NCI-H187 treated with DMSO at 0.1 percent for 48 hours (cell line): Measurements from ENCODE around the gene PABPN1L.

ENCODE experiments used
- DNase-seq: peaks from one replicate; lab custom pipeline; 2025; lab: John Stamatoyannopoulos, UW

The PABPN1L gene

DNA sequence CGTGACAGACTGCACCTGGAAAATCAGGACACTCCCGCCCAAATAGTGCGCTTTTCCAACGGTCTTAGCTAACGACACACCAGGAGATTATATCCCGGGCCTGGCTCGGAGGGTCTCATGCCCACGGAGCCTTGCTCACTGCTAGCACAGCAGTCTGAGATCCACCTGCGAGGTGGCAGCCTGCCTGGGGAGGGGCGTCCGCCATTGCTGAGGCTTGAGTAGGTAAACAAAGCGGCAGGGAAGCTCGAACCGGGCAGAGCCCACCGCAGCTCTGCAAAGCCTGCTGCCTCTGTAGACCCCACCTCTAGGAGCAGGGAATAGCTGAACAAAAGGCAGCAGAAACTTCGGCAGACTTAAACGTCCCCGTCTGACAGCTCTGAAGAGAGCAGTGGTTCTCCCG, 14.8 kb downstream of the PABPN1L start:
- DNase-seq: no peak

DNA sequence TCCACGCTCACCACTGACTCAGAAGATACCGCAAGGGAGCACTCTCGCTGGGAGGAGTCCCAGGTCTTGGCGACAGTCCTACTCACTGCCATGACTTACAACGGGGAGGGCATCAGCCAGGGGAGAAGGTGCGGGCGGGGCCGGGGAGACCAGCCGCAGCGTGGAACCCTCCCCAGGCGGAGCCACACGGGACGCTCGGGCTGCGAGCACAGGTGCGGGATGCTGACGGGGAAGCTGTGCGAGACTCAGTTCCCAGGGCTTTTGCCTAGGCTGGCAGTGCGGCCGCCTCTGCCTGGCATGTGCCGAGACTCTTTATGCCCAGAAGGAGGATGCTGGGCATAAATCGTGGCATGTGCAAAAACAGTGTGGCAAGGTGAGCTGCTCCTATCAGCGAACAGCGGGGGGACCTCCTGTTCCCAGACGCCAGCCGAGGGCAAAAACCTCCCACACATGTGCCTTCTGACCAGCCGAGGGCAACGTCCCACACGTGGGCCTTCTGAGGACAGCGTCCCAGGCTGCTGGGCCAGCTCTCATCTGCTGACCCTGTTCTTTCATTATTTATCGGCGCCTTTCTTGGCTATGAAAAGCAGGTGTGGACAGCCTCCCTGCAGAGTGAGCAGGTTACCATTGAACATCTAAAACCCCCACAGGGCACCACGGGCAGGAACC, 15.8 kb downstream of the PABPN1L start:
- no peak for DNase-seq

DNA sequence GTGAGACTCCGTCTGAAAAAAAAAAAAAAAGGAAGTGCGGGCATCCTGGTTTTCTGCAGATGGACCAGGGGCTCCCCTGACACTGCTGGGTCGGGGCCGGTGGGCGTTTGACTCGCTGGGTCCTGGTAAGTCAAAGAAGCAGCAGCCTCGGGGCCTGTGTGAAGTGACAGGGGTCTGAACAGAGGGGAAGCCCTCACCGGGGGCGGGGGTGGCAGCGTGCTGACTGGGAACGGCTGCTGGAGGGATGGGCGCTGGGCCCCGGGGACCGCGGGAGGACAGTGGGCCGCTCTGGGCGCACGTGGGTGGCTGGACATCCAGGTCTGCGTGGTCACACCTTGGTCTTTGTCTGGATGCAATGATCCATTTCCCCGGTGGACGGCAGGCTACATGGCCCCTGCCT, 17.9 kb downstream of the PABPN1L start:
- no peak for DNase-seq

DNA sequence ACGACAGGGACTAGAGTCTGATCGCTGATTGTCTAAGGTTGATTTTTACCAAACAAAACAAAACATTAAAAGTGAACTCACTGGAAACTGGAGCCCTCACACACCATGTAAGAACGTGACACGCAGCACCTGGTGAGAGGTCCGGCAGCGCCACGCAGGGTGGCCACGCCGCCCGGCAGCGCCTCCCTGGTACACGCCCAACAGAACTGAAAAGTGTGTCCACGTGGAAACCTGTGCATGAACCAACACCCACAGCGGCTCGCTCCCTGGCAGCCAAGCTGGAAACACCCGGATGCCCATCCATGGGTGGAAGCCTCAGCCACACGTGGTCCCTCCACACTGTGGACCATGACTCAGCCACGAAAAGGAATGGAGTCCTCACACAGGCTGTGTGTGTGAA, 18.8 kb downstream of the PABPN1L start:
- DNase-seq: no peak

DNA sequence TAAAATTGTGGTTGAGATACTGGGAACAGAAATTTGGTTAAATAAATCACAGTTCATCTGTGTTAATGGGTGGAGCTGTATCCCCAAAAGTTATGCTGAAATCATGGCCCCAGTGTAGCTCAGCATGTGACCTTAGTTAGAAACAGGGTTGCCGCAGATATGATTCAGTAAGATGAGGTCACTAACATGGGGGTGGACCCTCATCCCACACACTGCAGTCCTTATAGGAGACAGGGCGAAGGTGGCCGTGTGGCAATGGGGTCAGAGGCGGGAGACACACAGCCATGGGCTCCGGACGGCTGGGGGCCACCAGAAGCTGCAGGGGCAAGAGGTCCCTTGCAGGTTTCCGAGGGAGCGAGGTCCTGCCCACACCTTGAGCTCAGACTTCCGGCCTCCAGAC, 20.4 kb downstream of the PABPN1L start:
- DNase-seq: no peak

DNA sequence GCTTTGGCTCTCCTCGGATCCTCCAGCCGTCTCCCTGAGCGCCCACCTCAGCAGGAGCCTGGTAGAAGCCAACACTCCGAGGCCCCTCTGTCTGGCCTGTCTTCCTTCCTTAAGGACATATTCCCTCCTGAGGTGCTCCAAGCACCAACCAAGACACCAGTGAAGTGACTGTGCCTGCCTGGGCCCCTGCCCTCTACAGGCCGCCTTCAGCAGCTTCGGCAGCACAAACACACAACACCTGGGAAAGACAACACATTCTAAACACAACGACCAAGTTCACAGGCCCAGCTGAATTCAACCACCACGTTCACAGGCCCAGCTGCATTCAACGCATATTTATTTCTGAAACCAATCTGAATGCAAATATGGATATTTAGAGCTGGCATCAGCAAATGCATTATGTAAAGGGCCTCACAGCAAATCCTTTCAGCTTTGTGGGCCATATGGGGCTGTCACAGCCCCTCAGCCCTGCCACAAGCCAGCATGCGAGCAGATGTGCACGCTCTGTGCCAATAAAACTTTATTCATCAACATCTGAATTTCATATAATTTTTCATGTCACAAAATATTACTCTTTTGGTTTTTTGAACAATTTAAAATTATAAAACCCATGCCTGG, 21.9 kb downstream of the PABPN1L start:
- DNase-seq: no peak

DNA sequence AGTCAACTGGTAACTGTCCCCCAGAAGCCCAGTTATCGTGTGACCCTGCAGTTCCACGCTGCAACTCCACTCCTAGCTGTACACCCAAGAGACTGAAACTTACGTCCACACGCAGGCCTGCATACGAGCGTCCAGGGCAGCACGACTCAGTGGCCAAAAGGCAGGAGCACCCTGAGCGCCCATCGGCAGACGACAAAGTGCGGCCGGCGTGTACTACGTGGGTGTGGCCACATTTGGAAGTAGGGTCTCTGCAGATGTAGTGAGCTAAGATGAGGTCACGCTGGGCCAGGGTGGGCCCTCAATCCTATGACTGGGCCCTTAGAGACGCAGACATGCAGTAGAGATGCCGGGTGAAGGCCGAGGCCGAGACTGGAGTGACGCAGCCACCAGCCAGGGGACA, 23.2 kb downstream of the PABPN1L start:
- DNase-seq: no peak

DNA sequence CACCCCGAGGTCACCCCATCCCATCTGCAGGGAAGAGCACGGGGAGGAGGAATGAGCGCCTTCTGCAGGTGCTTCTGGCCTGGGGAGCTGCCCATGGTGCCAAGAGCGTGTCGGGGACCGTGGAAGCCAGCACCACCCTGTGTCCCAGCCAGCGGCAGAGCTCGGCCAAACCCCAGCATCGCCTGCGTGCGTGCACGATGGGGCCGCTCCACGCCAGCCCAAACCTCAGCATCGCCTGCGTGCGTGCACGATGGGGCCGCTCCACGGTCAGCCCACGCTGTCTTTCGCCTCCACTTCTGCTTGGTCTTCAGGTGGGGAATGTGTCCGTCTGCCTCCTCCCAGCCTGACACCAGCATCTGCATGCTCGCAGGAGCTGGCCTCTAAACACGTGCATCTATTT, 23.7 kb downstream of the PABPN1L start:
- no peak for DNase-seq

DNA sequence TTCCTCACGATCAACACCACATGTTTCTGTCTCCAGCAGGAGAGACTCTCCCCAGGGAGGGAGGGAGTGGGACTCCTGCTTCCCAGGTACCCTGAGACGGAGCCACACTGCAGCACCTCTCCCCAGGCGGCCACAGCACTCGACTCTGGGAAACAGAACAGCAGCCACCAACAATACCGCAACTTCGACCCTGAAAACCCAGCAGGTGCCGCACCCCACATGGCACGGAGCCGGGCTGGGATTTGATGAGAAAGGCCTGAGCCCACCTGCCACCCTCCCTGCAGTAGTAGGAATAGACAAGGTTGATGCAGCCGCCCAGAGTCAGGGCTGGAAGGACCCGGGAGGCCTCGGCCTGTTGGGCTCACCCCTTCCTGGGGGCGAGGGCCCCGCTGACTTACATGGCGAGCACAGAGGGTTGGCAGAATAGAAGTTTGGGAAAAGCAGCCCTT, 24.1 kb downstream of the PABPN1L start:
- DNase-seq: no peak

DNA sequence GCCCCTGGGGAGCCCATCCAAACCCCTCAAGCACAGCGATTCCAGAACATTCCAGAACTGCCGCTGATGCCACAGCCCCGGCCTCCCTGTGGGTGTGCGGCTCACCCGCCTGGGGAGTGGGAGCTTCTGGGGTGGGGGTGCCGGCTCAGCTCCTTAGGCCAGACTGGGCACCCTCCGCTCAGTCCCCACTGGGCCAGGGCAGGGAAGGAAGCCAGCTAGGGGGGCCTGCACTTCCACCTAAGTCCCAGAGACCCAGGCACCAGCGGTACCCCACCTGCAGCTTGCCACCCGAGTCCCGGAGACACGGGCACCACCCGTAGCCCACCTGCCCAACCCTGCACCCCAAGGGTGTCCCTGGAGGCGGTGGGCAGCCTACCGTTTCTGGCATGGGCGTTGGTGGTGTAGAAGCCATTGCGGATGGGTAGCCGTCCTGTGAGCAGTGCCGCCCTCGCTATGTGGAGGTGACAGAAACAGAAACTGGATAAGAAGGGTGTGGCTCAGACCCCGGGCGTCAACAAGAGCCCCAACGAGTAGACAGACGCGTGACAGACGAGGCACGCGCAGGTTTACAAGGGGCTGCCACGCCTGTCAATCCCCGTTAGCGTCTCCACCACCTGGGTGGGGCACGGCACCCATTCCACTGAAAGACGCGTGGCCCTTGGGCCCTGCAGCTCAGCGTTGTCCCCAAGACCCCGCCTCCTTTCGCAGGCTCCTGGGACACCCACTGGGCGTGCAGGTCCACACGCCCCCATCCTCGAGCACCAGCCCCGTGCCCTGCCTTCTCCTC, 24.7 kb downstream of the PABPN1L start:
- DNase-seq: no peak

DNA sequence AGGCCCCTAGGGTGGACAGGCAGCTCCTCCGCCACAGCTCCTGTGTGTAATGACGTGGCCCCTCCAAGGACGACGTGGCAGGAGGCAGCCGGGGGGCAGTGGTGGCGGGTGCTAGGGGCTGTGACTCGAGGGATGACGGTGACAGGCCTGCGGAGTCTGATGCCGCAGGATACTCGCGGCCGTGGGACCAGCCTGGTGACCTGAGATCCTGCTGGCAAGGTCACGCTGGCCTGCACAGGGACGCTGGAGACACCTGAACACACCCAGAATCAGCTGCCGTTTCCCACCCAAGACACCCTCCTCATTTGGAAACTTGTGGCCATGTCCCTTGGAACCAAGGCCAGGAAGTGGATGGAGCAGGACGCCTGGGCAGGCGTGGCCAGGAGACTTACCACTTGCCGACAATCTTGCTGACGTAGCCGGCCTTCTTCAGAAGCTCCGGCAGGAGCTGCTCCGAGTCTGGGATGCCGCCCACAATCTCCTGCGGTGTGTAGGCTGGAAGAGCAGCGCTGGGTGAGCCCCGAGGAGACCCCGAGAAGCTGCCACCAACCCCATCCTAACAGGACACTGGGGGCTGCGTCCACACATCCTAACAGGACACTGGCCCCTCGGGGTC, 25.8 kb downstream of the PABPN1L start:
- no peak for DNase-seq

DNA sequence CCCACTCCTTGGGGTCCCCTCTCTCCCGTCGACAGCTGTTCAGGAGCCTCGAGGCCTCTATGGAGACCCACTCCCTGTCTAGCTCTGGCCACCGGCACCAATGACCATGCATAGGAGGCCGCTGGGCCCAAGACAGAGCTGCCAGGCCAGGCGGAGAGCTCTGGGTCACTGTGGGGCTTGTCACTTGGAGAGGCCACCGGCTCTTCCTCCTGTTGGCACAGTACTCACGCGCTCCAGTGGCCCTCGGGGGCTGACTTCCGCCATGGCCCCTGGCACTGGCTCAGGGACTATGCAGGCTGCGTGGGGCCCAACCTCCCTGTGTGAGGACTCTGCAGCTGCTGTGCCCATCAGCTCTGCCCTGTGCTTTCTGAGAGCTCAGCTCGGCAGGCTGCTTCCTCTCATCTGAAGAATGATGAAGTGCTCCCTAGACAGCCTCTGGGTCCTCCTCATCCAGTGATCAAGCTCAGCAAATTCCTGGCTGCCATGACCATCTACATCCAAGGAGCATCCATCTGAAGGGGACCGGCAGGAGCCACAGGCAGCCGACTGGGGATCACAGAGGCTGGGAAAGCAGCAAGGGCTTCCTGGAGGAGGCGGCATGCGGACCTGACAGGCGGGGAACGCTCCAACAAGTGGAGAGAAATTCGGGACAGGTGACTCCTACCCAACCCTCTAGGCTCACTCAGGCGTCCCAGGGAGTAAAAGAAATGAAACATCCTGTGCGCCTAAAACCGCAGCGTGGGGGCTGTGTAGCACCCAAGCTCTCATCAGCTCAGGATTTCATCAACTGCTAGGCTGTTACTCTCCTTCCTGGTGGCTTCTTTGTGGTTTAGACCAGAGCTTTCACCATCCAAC, 26.5 kb downstream of the PABPN1L start:
- DNase-seq: no peak

DNA sequence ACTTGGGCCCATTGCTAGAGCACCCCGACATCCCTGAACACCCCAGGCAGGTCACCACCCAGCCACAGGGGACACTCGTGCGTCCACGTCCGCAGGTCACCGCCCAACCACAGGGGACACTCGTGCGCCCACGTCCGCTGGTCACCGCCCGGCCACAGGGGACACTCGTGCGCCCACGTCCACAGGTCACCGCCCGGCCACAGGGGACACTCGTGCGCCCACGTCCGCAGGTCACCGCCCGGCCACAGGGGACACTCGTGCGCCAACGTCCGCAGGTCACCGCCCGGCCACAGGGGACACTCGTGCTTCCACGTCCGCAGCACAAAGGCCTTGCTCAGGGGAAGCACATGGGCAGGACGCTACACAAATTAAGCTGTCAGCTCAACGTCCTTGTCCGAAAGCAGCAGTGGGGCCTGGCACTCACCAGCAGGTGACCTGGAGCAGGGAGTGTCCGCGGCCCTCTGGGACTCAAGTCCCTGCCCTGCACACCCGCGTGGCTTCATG, 27.4 kb downstream of the PABPN1L start:
- no peak for DNase-seq

DNA sequence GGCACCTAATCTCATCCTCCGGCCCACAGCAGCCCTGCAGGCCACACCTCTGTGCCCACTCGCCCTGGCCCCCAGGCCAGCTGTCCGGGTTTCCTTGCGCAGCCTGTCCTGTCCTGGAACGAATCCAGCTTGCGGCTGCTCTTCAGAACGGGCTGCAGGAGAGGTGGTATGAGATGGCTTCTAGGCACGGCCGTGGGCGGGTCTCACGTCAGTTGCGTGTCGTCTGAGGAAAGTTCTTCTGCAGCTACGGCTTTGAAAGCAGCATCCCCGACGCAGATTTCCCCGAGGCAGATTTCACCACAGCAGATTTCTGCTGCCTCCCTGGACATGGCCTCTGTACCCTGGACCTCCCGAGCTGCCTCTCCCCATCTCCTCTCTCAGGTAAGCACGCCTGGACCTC, 27.9 kb downstream of the PABPN1L start:
- DNase-seq: no peak

DNA sequence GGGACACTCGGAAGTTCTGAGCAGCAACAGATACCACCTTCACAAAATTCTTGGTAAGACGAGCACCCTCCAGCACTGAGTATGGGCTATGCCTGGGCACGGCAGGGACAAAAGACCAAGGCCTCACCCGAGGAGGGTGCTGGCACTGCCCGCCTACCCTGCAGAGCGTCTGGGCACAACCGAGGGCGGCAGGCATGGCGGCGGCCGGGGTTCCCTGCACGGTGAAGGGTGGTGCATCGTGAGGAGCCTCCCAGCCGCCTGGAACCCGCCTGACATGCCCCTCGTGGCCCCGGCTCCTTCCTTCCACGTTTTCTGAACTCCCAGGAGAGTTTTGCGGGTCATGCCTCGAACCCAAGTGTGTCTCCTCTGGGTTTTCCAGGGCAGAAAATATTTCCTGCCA, 28.7 kb downstream of the PABPN1L start:
- DNase-seq: no peak

DNA sequence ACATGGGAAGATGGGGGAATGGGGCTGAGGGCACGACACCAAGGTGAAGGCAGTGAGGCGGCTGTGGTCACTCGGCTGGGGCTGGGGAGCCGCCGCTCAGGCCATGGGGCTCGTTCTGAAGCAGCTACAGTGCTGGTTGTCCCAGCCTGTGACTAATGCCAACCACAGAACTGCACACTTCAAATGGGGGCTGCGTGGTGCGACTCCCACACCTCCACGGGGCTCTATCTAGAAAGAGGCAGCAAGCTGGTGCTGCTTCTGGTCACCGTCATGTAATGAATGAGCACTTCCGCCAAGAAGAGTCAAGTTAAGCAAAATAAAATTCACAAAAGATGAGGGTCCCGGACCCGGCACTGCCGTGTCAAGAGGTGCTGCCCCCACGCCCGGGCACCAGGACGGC, 29.7 kb downstream of the PABPN1L start:
- no peak for DNase-seq

DNA sequence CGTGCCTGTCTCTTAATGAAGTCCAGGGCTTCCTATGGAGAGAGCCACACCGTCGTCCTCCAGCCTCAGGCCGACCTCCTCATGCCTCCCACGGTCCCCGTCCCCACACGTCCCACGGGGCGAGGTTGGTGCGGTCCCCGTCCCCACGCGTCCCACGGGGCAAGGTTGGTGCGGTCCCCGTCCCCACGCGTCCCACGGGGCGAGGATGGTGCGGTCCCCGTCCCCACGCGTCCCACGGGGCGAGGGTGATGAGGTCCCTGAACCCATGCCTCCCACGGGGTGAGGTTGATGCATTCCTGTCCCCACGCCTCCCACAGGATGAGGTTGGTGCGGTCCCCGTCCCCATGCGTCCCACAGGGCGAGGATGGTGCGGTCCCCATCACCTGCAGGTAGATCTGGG, 30.6 kb downstream of the PABPN1L start:
- DNase-seq: no peak

DNA sequence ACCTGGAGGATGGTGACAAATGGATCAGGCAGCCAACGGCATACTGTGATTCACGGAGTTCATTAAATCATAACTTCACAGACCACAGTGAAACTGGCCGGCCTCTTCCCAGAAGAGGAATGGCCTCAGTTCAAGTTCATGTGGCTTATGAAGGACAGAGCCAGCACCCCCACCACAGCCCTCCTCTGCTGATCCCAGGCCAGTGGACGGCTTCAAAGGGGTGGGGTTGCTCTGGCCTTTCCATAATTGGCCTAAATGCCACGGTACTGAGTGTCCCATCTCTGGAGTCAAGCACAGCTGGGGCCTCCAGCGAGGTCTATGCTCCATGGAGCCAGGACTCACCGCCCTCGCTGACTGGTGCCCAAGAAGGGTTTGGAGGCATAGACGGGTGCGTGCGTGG, 31.1 kb downstream of the PABPN1L start:
- no peak for DNase-seq

DNA sequence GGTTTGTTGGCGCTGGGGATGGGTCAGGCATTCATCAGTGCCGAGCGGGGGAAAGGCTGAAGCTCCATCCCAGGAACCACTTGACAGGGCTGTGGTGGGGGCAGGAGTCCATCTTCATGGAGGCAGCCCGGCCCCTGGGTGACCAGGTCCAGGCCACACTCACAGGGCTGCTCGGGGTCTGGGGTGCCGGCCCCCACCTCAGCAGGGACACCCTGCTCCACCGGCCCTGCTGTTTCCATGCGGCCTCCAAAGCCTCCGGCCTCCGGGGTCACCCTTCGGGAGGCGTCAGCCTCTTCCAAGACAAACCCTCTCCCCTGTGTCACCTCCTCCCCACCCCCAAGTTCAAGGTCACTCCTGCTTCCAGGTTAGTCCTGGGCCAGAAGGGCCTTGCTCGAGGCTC, 31.8 kb downstream of the PABPN1L start:
- no peak for DNase-seq

DNA sequence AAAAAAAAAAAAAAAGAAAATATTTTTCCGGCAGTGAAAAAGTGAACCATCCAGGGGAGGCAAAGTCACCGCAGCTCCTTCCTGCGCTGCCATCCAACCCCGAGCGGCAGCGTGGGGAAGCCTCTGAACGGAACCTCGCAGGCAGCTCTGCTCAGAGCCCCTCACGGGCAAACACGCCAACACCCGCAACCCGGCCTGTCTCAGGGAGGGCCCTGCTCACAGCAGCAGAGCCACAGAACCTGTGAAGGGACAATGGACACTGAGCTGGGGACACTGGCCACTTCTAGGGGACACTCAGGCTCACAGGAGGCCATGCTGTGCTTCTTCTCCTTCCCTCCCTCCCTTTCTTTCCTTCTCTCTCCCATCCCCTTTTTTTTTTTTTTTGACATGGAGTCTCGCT, 33.4 kb downstream of the PABPN1L start:
- no peak for DNase-seq

DNA sequence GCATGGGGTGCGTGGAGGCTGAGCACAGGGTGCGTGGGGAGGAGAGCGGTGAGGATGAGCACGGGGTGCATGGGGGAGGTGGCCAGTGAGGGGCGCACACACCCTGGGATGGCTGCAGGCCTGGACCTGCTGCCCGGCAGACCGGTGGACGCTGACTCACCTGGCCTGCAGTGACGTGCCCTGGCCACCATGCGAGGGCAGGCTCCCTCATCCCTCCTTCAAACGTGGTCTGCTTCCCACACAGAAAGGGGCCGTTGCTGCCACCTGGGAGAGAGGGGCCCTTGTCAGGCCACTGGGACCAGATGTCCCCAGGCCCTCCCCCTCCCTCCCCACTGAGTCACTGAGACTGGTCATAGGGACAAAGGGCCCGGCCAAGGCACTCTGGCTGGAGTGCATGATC, 34.6 kb downstream of the PABPN1L start:
- DNase-seq: no peak

DNA sequence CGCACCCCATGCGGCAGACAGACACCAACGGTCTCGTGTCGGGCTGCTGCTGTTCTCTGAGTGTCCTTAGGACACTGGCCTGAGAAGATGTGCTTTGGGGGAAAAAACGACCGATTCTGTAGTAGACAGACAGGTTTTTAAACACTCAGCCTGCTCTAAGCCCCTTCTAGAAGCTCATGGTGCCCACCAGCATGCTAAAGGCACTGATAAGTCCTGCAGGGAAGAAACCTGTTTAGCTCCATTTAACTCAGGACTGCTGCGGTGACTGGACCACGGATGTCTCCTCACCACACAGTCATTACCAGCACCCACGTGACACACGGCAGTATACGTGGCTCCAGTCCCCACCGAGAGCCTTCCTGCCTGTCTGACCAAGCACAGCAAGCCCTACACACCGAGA, 35.7 kb downstream of the PABPN1L start:
- no peak for DNase-seq
